ENCODE data around the gene SMOC2. TPM values are rescaled to one million over a fixed set of nuclear protein-coding genes. Genes with fewer than 3 reads are reported as not detected.
"Not testable (repeated sequence)": the region's sequence is repeated elsewhere in the genome, so short reads cannot be mapped to it uniquely, and the experiment has no call there.

The SMOC2 gene
- total and polyA plus RNA-seq, 7 donors, result 12.3 to 90.3 (median 22.8) TPM

DNA sequence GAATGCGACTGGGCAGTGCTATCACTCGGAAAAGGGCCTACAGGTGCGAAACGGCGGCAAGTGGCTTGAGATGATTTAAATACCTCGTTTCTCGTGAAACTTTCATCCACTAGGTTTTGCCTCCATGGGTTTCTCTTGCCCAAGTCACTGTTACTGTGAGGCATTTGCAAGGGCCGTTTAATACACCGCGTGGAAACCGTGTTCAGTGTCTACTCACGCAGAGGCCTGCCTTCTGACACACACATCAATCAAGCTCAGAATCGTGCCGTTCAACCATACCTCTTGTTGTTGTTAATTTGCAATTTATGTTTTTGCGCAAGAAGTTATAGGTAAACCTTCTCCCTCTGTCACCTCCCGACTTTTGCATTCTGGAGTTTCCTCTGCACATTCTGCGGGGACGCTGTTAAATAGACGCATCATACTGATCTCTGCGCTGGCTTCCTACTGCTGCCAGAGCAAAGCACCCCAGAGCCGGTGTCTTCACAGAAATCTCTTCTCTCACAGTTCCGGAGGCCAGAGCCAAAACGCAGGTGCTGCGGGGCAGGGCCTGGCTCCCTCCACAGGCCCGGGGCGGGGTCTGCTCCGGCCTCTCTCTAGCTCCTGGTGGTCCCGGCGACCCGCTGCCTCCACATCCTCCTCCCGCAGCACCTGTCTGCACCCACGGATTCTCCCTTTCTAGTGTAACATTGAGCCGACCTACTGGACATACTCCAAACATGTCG lies 251.4 kb downstream of the SMOC2 start:
- no peaks in the 10 kb centered on the region for H3K36me3 ChIP-seq (ENCODE audit: insufficient read depth in 1 of 2, low read depth in 1 of 2)
- intact Hi-C loops (cut with DNase I), result no loop called here
- no peaks in the 10 kb centered on the region for H3K9me3 ChIP-seq
- TF ChIP-seq, protein P1, sequence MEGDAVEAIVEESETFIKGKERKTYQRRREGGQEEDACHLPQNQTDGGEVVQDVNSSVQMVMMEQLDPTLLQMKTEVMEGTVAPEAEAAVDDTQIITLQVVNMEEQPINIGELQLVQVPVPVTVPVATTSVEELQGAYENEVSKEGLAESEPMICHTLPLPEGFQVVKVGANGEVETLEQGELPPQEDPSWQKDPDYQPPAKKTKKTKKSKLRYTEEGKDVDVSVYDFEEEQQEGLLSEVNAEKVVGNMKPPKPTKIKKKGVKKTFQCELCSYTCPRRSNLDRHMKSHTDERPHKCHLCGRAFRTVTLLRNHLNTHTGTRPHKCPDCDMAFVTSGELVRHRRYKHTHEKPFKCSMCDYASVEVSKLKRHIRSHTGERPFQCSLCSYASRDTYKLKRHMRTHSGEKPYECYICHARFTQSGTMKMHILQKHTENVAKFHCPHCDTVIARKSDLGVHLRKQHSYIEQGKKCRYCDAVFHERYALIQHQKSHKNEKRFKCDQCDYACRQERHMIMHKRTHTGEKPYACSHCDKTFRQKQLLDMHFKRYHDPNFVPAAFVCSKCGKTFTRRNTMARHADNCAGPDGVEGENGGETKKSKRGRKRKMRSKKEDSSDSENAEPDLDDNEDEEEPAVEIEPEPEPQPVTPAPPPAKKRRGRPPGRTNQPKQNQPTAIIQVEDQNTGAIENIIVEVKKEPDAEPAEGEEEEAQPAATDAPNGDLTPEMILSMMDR (IDR thresholded peaks at IDR 0.05), result no peak
- H3K4me1 ChIP-seq, result no peaks in the 10 kb centered on the region
- H3K27ac ChIP-seq, result no peak overlapping the region
- ATAC-seq (no peak), DNase-seq (no peak)
- H3K4me3 ChIP-seq, result no peak overlapping the region
- 83 to 88% (median 85%) methylated on average over 34 of the region's 34 CpGs for WGBS, 3 donors
- no peaks in the 10 kb centered on the region for H3K27me3 ChIP-seq (ENCODE audit: insufficient read depth in 3 of 3, low read length in 2 of 3)

- H3K27ac ChIP-seq; ATAC-seq; intact Hi-C loops (cut with DNase I); H3K4me3 ChIP-seq; H3K9me3 ChIP-seq; DNase-seq; H3K27me3 ChIP-seq (ENCODE audit: insufficient read depth in 3 of 3, low read length in 2 of 3); H3K4me1 ChIP-seq; H3K36me3 ChIP-seq (ENCODE audit: insufficient read depth in 1 of 2, low read depth in 1 of 2): not testable (repeated sequence)
- 70 to 72% (median 72%) methylated on average over 4 of the region's 12 CpGs for WGBS, 3 donors
Observed at GRCh38 chr6:168692915-168693257, 251.9 kb downstream of the SMOC2 start.

DNA sequence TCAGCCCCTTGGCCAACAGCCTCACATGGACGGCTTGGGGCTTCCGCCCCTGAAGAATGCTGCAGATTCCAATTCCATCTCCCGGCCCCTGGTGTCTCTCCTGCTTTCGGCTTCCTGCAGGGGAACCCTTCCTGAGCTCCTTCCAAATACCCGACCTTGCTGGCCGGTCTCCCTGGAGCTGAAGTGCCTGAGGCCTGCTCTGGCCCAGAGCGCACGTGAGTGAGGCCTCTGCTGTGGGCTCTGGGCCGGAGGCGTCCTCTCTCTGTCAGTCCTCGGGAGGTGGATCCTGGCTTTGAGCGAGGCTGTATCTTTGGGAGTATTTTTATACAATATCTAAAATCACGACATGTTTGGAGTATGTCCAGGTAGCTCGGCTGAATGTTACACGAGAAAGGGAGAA lies 253.8 kb downstream of the SMOC2 start:
- H3K27me3 ChIP-seq (ENCODE audit: insufficient read depth in 3 of 3, low read length in 2 of 3); H3K4me1 ChIP-seq; DNase-seq; ATAC-seq; intact Hi-C loops (cut with DNase I); H3K4me3 ChIP-seq; H3K36me3 ChIP-seq (ENCODE audit: insufficient read depth in 1 of 2, low read depth in 1 of 2); H3K27ac ChIP-seq; H3K9me3 ChIP-seq: not testable (repeated sequence)
- 70 to 71% (median 71%) methylated on average over 5 to 7 of the region's 15 CpGs for WGBS, 3 donors

- Histone ChIP-seq H3K27ac (no peak overlapping the region), H3K9me3 (no peaks in the 10 kb centered on the region), H3K27me3 (ENCODE audit: insufficient read depth in 3 of 3, low read length in 2 of 3) (no peaks in the 10 kb centered on the region), H3K36me3 (ENCODE audit: insufficient read depth in 1 of 2, low read depth in 1 of 2) (no peaks in the 10 kb centered on the region), H3K4me3 (no peak overlapping the region), H3K4me1 (no peaks in the 10 kb centered on the region)
- TF ChIP-seq, protein P1 (IDR thresholded peaks at IDR 0.05), result no peak
- intact Hi-C loops (cut with DNase I), result no loop called here
- ATAC-seq (no peak), DNase-seq (no peak)
- WGBS, 3 donors, result 76 to 87% (median 81%) methylated on average over 4 of the region's 4 CpGs
Observed at GRCh38 chr6:168695701-168696100, 254.7 kb downstream of the SMOC2 start.

DNA sequence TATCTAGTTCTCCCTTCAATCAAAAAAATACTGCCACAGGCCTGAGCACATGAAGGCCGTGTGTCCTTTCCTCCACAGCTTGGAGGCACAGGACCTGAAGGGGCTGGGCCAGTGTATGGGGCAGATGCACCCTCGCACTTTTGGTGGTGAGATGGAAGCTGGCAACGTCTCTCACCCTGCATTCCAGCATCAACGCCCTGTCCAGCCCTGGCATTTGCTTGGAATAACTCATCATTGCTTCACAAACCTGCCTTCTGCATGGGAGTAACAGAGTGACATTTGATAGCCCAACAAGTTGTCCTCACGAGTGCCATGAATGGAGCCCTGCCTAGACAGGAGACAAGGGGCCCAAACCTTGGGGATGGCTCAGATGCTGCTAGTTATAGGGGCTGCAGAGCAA lies 257.9 kb downstream of the SMOC2 start:
- Histone ChIP-seq H3K9me3 (no peaks in the 10 kb centered on the region), H3K36me3 (ENCODE audit: insufficient read depth in 1 of 2, low read depth in 1 of 2) (no peaks in the 10 kb centered on the region), H3K27ac (no peak overlapping the region), H3K27me3 (ENCODE audit: insufficient read depth in 3 of 3, low read length in 2 of 3) (peaks cover 0 to 5% (median 0%) of the 10 kb centered on the region in 3 donors), H3K4me3 (no peak overlapping the region), H3K4me1 (no peaks in the 10 kb centered on the region)
- WGBS, 3 donors, result 23 to 43% (median 36%) methylated on average over 5 of the region's 5 CpGs
- peak in 3 of 4 donors; percentile 32 to 41 (median 40) for ATAC-seq
- DNase-seq, result no peak
- intact Hi-C loops (cut with DNase I), result no loop called here
- TF ChIP-seq, protein P1 (IDR thresholded peaks at IDR 0.05), result no peak

Measured in psoas muscle (tissue), 8 donors.